ENCODE measurements around the gene LDAH. TPM values are rescaled to one million over a fixed set of nuclear protein-coding genes. Genes with fewer than 3 reads are reported as not detected.
A peak's percentile ranks its signal among the peaks of the same experiment; 100 is the strongest.

The LDAH gene
- total RNA-seq, 4 donors from 2014 or later = 7.5 to 58.5 (median 15.2) TPM

- Histone ChIP-seq H3K27ac (peak overlapping the region in 2 of 4 donors; percentile 30 to 95), H3K27me3 (no peaks in the 10 kb centered on the region), H3K9me3 (no peaks in the 10 kb centered on the region), H3K36me3 (no peaks in the 10 kb centered on the region), H3K4me3 (no peak overlapping the region), H3K4me1 (peaks cover 23 to 38% (median 31%) of the 10 kb centered on the region in 4 donors)
- WGBS, 2 donors (ENCODE audit: low coverage in 1 of 2) = 93 to 96% methylated on average over 7 to 9 of the region's 9 CpGs
- intact Hi-C loops (cut with DNase I; ENCODE audit: low total_unique reads) = no loop called here
- no peak for TF ChIP-seq POLR2A (IDR thresholded peaks at IDR 0.05)
- TF ChIP-seq EP300 (IDR thresholded peaks at IDR 0.05; ENCODE audit: low read depth) = no peak
- TF ChIP-seq CTCF (IDR thresholded peaks at IDR 0.05) = no peak
- no peak for TF ChIP-seq POLR2AphosphoS5 (IDR thresholded peaks at IDR 0.05)
- no peak for DNase-seq
- in situ Hi-C loops (cut with MboI; ENCODE audit: low pct_ligation_motif_present in 1 of 4, low pct_unique_long_range_greater_than_20kb in 1 of 4, low sequenced_read_pairs in 3 of 4) = loop anchor here in 3 of 4 donors (10.0 to 25.0 kb wide), 4 partner anchors 212 to 762 kb away; partner anchors contain the start of gene RHOB (in 1 of the 3)
These were observed 174.1 kb downstream of the LDAH start for GRCh38 chr2:20648831-20649230.

GRCh38 chr2:20648206-20648605 is 174.7 kb downstream of the LDAH start:
- Histone ChIP-seq H3K36me3 (no peaks in the 10 kb centered on the region), H3K4me1 (peaks cover 23 to 38% (median 31%) of the 10 kb centered on the region in 4 donors), H3K9me3 (no peaks in the 10 kb centered on the region), H3K27ac (no peak overlapping the region), H3K27me3 (no peaks in the 10 kb centered on the region), H3K4me3 (no peak overlapping the region)
- in situ Hi-C loops (cut with MboI; ENCODE audit: low pct_ligation_motif_present in 1 of 4, low pct_unique_long_range_greater_than_20kb in 1 of 4, low sequenced_read_pairs in 3 of 4) (loop anchor here in 3 of 4 donors (10.0 to 25.0 kb wide), 4 partner anchors 211 to 761 kb away; partner anchors contain the start of gene RHOB (in 1 of the 3)), intact Hi-C loops (cut with DNase I; ENCODE audit: low total_unique reads) (no loop called here)
- TF ChIP-seq POLR2AphosphoS5 (IDR thresholded peaks at IDR 0.05) (no peak), POLR2A (IDR thresholded peaks at IDR 0.05) (no peak)
- WGBS, 2 donors (ENCODE audit: low coverage in 1 of 2) = 69 to 76% methylated on average over 4 of the region's 4 CpGs
- no peak for DNase-seq

GRCh38 chr2:20647738-20648137 is 175.2 kb downstream of the LDAH start:
- in situ Hi-C loops (cut with MboI; ENCODE audit: low pct_ligation_motif_present in 1 of 4, low pct_unique_long_range_greater_than_20kb in 1 of 4, low sequenced_read_pairs in 3 of 4) (loop anchor here in 3 of 4 donors (10.0 to 25.0 kb wide), 4 partner anchors 210 to 760 kb away; partner anchors contain the start of gene RHOB (in 1 of the 3)), intact Hi-C loops (cut with DNase I; ENCODE audit: low total_unique reads) (no loop called here)
- 82 to 100% methylated on average over 1 to 8 of the region's 8 CpGs for WGBS, 2 donors (ENCODE audit: low coverage in 1 of 2)
- Histone ChIP-seq H3K27me3 (no peaks in the 10 kb centered on the region), H3K27ac (no peak overlapping the region), H3K9me3 (no peaks in the 10 kb centered on the region), H3K4me1 (peaks cover 23 to 38% (median 31%) of the 10 kb centered on the region in 4 donors), H3K4me3 (no peak overlapping the region), H3K36me3 (no peaks in the 10 kb centered on the region)
- TF ChIP-seq EP300 (IDR thresholded peaks at IDR 0.05; ENCODE audit: low read depth) = no peak
- no peak for TF ChIP-seq POLR2AphosphoS5 (IDR thresholded peaks at IDR 0.05)
- no peak for TF ChIP-seq POLR2A (IDR thresholded peaks at IDR 0.05)
- no peak for TF ChIP-seq CTCF (IDR thresholded peaks at IDR 0.05)
- no peak for DNase-seq

- Histone ChIP-seq H3K27me3 (no peaks in the 10 kb centered on the region), H3K9me3 (no peaks in the 10 kb centered on the region), H3K4me1 (peaks cover 23 to 40% (median 34%) of the 10 kb centered on the region in 4 donors), H3K4me3 (no peak overlapping the region), H3K27ac (no peak overlapping the region), H3K36me3 (no peaks in the 10 kb centered on the region)
- TF ChIP-seq POLR2AphosphoS5 (IDR thresholded peaks at IDR 0.05) = no peak
- TF ChIP-seq CTCF (IDR thresholded peaks at IDR 0.05) = no peak
- no peak for TF ChIP-seq POLR2A (IDR thresholded peaks at IDR 0.05)
- TF ChIP-seq EP300 (IDR thresholded peaks at IDR 0.05; ENCODE audit: low read depth) = no peak
- DNase-seq = no peak
- intact Hi-C loops (cut with DNase I; ENCODE audit: low total_unique reads) (no loop called here), in situ Hi-C loops (cut with MboI; ENCODE audit: low pct_ligation_motif_present in 1 of 4, low pct_unique_long_range_greater_than_20kb in 1 of 4, low sequenced_read_pairs in 3 of 4) (loop anchor here in 3 of 4 donors (10.0 to 25.0 kb wide), 4 partner anchors 210 to 760 kb away; partner anchors contain the start of gene RHOB (in 1 of the 3))
- WGBS, 2 donors (ENCODE audit: low coverage in 1 of 2) = 90% methylated on average over 3 of the region's 3 CpGs; no CpG with 5 or more reads in 1 of the 2 donors
These were observed 175.7 kb downstream of the LDAH start for GRCh38 chr2:20647211-20647610.
